Tongue (tissue), 3 donors: ENCODE measurements around the gene TAF11L5. TPM values are rescaled to one million over a fixed set of nuclear protein-coding genes. Genes with fewer than 3 reads are reported as not detected.
"Not testable (repeated sequence)": the region's sequence is repeated elsewhere in the genome, so short reads cannot be mapped to it uniquely, and the experiment has no call there.

Source experiments
- DNase-seq: peaks from one replicate; pipeline ENCODE4 v3.0.0-alpha.2; 2015
- small RNA-seq: library from RNA; depleted of rRNA; stranded (forward); fragments of <200 nt; gene quantifications from one replicate; pipeline ENCODE3, GENCODE V24; 2014; ENCODE audit warnings: low replicate concordance
- total RNA-seq: library from RNA; depleted of rRNA; stranded (reverse); fragments of >200 nt; gene quantifications from one replicate; pipeline ENCODE4 v1.2.3, GENCODE V29; 2014

The TAF11L5 gene
- not detected for total RNA-seq

DNA sequence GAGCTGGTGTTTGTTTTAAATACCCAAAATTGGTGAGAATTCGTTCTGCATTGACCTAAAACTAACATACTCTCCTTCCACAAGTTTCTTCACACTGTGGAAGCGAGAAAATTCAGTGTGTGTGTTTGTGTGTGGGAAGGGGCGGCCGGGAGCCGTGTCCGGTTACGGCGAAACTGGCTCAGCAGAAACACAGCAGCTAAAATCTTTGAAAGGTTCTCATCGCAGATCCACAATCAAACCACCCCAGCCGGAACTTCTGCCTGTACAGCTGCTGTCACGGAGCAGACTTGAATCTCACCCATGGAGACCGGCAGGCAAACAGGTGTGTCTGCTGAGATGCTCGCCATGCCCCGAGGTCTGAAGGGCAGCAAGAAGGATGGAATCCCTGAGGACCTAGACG, at the start of gene TAF11L5:
Gene TAF11L5 (plus strand): TSS at position 301 of the 400 bp plus-strand sequence.
- DNase-seq: not testable (repeated sequence)

GRCh38 chr5:17477043-17477442, 48.0 kb upstream of the TAF11L5 start:
- no peak for DNase-seq

DNA sequence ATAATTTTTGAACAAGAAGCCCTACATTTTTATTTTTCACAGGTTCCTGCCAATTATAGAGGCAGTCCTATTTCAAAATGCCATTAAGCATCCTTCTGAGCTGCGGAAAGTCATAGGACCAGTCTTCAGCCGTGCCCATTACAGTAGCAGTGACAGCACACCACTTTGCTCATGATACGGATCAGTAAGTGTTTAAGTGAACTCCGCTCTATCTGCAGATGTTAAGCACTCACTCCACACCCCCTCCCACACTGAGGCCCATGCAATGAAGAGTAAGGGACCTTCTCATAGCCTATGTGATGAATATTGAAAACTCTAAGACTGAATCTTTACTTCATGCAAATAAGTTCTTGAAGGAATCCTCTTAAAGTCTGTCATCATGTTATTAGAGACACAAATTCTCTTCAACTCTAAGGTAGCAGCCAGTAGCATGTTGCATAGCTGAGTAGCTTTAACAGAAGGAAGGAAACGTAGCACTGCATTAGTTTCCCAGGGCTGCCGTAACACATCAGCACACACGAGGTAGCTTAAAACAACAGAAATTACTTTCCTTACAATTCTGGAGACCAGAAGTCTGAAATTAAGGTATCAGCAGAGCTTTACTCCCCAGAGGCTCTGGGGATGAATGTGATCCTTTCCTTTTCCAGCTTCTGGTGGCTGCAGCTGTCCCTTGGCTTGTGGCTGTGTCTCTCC, 47.3 kb upstream of the TAF11L5 start:
- no peak for DNase-seq

DNA sequence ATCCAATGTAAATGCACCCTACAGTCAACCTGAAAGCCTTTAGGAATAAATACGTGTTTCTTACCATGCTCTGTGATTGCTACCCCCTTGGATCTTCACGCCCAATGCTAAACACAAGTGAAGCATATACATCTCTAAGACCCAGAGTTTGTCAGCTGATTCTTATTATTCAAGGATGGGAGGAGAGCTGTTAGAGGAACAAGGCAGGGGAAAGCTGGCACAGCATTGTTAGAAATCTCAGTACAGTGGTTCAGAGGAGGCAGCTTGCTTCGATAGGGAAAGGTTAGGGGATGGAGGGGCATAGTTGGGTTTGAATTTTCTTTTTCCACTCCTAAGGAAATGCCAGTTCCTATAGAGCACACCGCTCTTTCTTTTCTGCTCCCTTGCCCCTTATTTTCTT, 43.7 kb upstream of the TAF11L5 start:
- no peak for DNase-seq

- DNase-seq: no peak
Observed at GRCh38 chr5:17482790-17483189, 42.2 kb upstream of the TAF11L5 start.

GRCh38 chr5:17486464-17487173, 38.4 kb upstream of the TAF11L5 start:
- DNase-seq: not testable (repeated sequence)

GRCh38 chr5:17487174-17487512, 37.9 kb upstream of the TAF11L5 start:
- no peak for DNase-seq

GRCh38 chr5:17491257-17491656, 33.8 kb upstream of the TAF11L5 start:
- not testable (repeated sequence) for DNase-seq

DNA sequence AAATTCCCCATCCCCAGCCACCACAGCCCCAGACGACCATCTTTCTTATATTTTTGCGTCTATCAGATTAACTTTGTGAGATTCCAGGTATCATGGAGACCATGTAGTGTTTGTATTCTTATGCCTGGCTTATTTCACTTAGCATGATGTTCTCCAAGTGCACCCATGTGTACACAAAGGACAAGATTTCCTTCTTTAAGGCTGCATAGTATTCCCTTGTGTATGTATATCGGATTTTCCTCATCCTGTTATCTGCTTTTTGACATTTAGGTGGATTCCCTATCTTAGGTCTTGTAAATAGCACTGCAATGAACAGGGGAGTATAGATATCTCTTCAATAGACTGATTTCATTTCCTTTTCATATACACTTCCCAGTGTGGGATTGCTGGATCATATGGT, 32.3 kb upstream of the TAF11L5 start:
- no peak for DNase-seq

DNA sequence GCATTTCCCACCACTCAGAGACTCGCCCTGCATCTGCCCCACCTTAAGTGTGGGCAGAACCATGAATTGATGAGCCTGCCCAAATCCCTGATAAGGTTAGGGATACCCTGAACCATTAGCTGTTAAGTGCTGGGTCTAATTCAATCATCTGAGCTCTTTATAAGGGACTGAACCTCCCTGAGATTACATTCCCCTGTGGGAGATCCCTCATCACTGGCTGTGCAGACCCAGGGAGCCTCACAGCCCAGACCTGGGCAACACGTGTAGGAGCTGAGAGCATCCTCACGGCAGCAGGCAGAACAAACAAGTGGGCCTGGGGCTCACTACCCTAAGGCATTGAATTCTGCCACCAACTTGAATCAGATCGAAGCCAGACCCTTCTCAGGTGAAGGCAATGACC, 27.6 kb upstream of the TAF11L5 start:
- no peak for DNase-seq

- DNase-seq: not testable (repeated sequence)
Observed at GRCh38 chr5:17497931-17498330, 27.1 kb upstream of the TAF11L5 start, which contains the start of gene TAF11L2. TSS of gene TAF11L2 (plus strand) at chr5:17498231.

DNA sequence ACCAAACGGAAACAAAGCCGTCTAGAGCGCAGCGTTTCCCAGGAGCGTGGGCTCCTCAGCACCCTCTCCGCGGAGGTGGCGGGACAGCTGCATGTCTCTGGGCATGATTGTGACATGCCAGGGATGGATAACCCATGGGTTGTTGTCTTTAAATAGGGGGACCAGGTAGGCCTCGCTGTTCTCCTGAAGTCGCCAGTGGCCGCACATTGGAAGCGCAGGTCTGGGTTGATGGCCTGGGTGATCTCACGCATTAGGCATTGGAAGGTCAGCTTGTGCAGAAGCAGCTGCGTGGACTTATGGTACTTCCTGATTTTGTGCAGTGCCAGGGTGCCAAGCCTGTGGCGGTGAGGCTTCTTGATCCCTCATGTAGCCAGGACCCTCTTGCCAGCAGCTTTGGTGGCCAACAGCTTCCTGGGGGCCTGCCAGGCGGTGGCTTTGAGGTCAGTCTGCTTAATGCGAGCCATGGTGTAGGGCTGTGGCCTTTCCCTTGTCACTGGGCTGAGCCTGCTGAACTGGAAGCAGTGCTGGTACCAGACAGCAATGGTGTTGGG, 13.2 kb upstream of the TAF11L5 start:
- DNase-seq: no peak

- DNase-seq: not testable (repeated sequence)
Observed at GRCh38 chr5:17517526-17517925, 7.5 kb upstream of the TAF11L5 start.

DNA sequence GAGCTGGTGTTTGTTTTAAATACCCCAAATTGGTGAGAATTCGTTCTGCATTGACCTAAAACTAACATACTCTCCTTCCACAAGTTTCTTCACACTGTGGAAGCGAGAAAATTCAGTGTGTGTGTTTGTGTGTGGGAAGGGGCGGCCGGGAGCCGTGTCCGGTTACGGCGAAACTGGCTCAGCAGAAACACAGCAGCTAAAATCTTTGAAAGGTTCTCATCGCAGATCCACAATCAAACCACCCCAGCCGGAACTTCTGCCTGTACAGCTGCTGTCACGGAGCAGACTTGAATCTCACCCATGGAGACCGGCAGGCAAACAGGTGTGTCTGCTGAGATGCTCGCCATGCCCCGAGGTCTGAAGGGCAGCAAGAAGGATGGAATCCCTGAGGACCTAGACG, 7.0 kb upstream of the TAF11L5 start, which contains the start of gene TAF11L3:
Gene TAF11L3 (plus strand): TSS at position 301 of the 400 bp plus-strand sequence.
- DNase-seq: not testable (repeated sequence)

GRCh38 chr5:17519508-17519907, 5.5 kb upstream of the TAF11L5 start:
- not testable (repeated sequence) for DNase-seq

DNA sequence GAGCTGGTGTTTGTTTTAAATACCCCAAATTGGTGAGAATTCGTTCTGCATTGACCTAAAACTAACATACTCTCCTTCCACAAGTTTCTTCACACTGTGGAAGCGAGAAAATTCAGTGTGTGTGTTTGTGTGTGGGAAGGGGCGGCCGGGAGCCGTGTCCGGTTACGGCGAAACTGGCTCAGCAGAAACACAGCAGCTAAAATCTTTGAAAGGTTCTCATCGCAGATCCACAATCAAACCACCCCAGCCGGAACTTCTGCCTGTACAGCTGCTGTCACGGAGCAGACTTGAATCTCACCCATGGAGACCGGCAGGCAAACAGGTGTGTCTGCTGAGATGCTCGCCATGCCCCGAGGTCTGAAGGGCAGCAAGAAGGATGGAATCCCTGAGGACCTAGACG, 3.5 kb upstream of the TAF11L5 start, which contains the start of gene TAF11L4:
Gene TAF11L4 (plus strand): TSS at position 301 of the 400 bp plus-strand sequence.
- not testable (repeated sequence) for DNase-seq

DNA sequence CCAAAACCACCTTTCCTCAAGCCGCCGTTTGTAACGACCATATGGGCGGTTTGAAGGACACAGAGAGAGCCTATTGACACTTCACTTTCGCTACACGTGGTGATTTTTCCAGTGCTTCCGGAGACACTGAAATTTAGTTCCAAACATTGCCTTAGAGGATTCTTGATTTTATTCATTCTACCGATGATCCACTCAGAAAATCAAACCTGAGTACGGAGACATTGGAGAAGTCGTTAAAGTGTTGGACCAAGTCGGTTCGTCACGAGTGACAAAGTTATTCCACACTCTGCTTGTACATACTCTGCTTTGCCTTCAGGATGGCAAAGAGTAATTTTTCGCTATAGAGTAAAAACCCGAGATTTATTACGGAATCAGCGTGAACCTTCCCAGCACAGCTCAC, 1.5 kb downstream of the TAF11L5 start:
- not testable (repeated sequence) for DNase-seq

- DNase-seq: not testable (repeated sequence)
Observed at GRCh38 chr5:17528369-17528768, 3.3 kb downstream of the TAF11L5 start, which contains the start of gene TAF11L6. TSS of gene TAF11L6 (plus strand) at chr5:17528669.

Small RNAs within 50 kb of the gene (small RNA-seq; reads per million reads assigned to genes)
- gene AC106774.3: not detected

Other genes with a start within 250 kb of the TAF11L5 start
- gene TAF11L2, start 27.0 kb upstream of the TAF11L5 start, total RNA-seq: not detected
- not detected for gene TAF11L3, start 6.9 kb upstream of the TAF11L5 start, total RNA-seq
- not detected for gene TAF11L4, start 3.4 kb upstream of the TAF11L5 start, total RNA-seq
- not detected for gene TAF11L6, start 3.4 kb downstream of the TAF11L5 start, total RNA-seq
- not detected for gene TAF11L7, start 60.5 kb downstream of the TAF11L5 start, total RNA-seq
- not detected for gene TAF11L8, start 65.7 kb downstream of the TAF11L5 start, total RNA-seq
- gene TAF11L9, start 69.2 kb downstream of the TAF11L5 start, total RNA-seq: not detected
- gene TAF11L10, start 72.6 kb downstream of the TAF11L5 start, total RNA-seq: not detected
- not detected for gene TAF11L11, start 78.9 kb downstream of the TAF11L5 start, total RNA-seq
- not detected for gene TAF11L12, start 85.2 kb downstream of the TAF11L5 start, total RNA-seq
- gene TAF11L13, start 106.9 kb downstream of the TAF11L5 start, total RNA-seq: not detected
- not detected for gene TAF11L14, start 109.2 kb downstream of the TAF11L5 start, total RNA-seq